Activated CD4-positive, alpha-beta memory T cell treated with anti-CD3 and anti-CD28 coated beads for 36 hours (primary cell): ENCODE measurements around the gene CTPS1. TPM values are rescaled to one million over a fixed set of nuclear protein-coding genes. Genes with fewer than 3 reads are reported as not detected.

ENCODE experiments used
- CTCF ChIA-PET: fragments of 350-600 bp; sonication (Branson Sonifier 250); formaldehyde crosslinking; loops from one replicate; lab custom pipeline; 2021; ENCODE audit warnings: antibody characterized with exemption, inconsistent platforms; lab: Charles Lee
- POLR2A ChIA-PET: fragments of 350-600 bp; sonication (Branson Sonifier 250); formaldehyde crosslinking; loops from one replicate; lab custom pipeline; 2021; ENCODE audit warnings: antibody characterized with exemption; lab: Charles Lee
- DNase-seq: peaks from one replicate; pipeline ENCODE4 v3.0.0-alpha.2; 2020
- H3K27ac Mint-ChIP-seq: one replicate; pipeline ENCODE4 v1.8.0; 2021; ENCODE audit warnings: mixed read lengths
- H3K27me3 Mint-ChIP-seq: one replicate; pipeline ENCODE4 v1.8.0; 2021; ENCODE audit warnings: mixed read lengths
- H3K36me3 Mint-ChIP-seq: one replicate; pipeline ENCODE4 v1.8.0; 2021; ENCODE audit warnings: mixed read lengths
- H3K4me1 Mint-ChIP-seq: one replicate; pipeline ENCODE4 v1.8.0; 2021; ENCODE audit warnings: low read depth, mixed read lengths
- H3K4me3 Mint-ChIP-seq: one replicate; pipeline ENCODE4 v1.8.0; 2021; ENCODE audit warnings: mild to moderate bottlenecking, mixed read lengths
- H3K9me3 Mint-ChIP-seq: one replicate; pipeline ENCODE4 v1.8.0; 2021; ENCODE audit warnings: mixed read lengths
- intact Hi-C: fragments of 100-400 bp; cut with micrococcal nuclease; formaldehyde crosslinking; loops from one replicate; pipeline ENCODE4 v1.15.1; 2023
- total RNA-seq, 2 experiments: library from RNA; stranded (reverse); gene quantifications; one replicate each; pipeline ENCODE4 v1.2.3, GENCODE V29; 2021

Gene CTPS1
- total RNA-seq, 2 experiments from 2014 or later = 78.0 to 78.5 TPM

- Mint-ChIP-seq H3K4me3 (no peak overlapping the region), H3K27me3 (no peaks in the 10 kb centered on the region), H3K9me3 (no peaks in the 10 kb centered on the region), H3K27ac (no peak overlapping the region), H3K4me1 (no peaks in the 10 kb centered on the region), H3K36me3 (peaks cover 29% of the 10 kb centered on the region)
- ChIA-PET CTCF (no interaction called here), POLR2A (no interaction called here)
- intact Hi-C loops = no loop called here
- DNase-seq = no peak
Observed at GRCh38 chr1:41015897-41016470, 36.5 kb downstream of the CTPS1 start.

- H3K4me3 Mint-ChIP-seq = no peak overlapping the region
- peaks cover 19% of the 10 kb centered on the region for H3K36me3 Mint-ChIP-seq
- H3K9me3 Mint-ChIP-seq = no peaks in the 10 kb centered on the region
- ChIA-PET POLR2A (no interaction called here), CTCF (no interaction called here)
- H3K27ac Mint-ChIP-seq = no peak overlapping the region
- intact Hi-C loops = no loop called here
- H3K27me3 Mint-ChIP-seq = no peaks in the 10 kb centered on the region
- DNase-seq = no peak
- no peaks in the 10 kb centered on the region for H3K4me1 Mint-ChIP-seq
Observed at GRCh38 chr1:41017141-41018017, 37.9 kb downstream of the CTPS1 start.

- no peaks in the 10 kb centered on the region for H3K27me3 Mint-ChIP-seq
- H3K4me3 Mint-ChIP-seq = no peak overlapping the region
- no peak overlapping the region for H3K27ac Mint-ChIP-seq
- no peaks in the 10 kb centered on the region for H3K9me3 Mint-ChIP-seq
- ChIA-PET POLR2A (no interaction called here), CTCF (no interaction called here)
- peaks cover 15% of the 10 kb centered on the region for H3K36me3 Mint-ChIP-seq
- intact Hi-C loops = no loop called here
- H3K4me1 Mint-ChIP-seq = no peaks in the 10 kb centered on the region
- no peak for DNase-seq
Observed at GRCh38 chr1:41018018-41018410, 38.5 kb downstream of the CTPS1 start.

- peaks cover 11% of the 10 kb centered on the region for H3K36me3 Mint-ChIP-seq
- H3K4me1 Mint-ChIP-seq = no peaks in the 10 kb centered on the region
- DNase-seq = no peak
- POLR2A ChIA-PET = no interaction called here
- H3K27me3 Mint-ChIP-seq = no peaks in the 10 kb centered on the region
- no peaks in the 10 kb centered on the region for H3K9me3 Mint-ChIP-seq
- H3K4me3 Mint-ChIP-seq = no peak overlapping the region
- intact Hi-C loops = no loop called here
- no peak overlapping the region for H3K27ac Mint-ChIP-seq
- CTCF ChIA-PET = no interaction called here
Observed at GRCh38 chr1:41019353-41019745, 39.9 kb downstream of the CTPS1 start.

- Mint-ChIP-seq H3K9me3 (no peaks in the 10 kb centered on the region), H3K27me3 (no peaks in the 10 kb centered on the region), H3K4me3 (no peak overlapping the region), H3K36me3 (peaks cover 8% of the 10 kb centered on the region), H3K4me1 (no peaks in the 10 kb centered on the region), H3K27ac (no peak overlapping the region)
- intact Hi-C loops = no loop called here
- POLR2A ChIA-PET = no interaction called here
- no peak for DNase-seq
- CTCF ChIA-PET = no interaction called here
Observed at GRCh38 chr1:41020109-41020576, 40.6 kb downstream of the CTPS1 start.

DNA sequence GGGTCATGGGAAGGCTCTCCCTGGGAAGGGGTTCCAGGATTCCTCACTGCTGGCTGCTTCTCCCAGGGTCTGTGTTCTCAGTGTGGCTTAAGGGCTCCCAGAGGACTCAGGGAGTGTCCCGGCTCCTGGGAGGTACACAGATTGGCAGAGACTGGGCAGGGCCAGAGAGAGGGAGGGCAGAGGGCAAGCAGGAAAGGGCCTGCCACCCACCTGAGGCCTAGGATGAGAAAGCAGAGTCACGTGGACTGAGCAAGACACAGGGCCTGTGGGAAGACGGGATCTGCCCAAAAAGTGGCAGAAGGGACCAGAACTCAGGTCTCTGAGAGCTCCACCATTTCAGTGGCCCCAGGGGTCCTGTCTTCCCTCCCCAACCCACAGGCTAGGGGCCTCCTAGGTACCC, 41.2 kb downstream of the CTPS1 start:
- H3K4me1 Mint-ChIP-seq = no peaks in the 10 kb centered on the region
- ChIA-PET CTCF (no interaction called here), POLR2A (no interaction called here)
- peaks cover 8% of the 10 kb centered on the region for H3K36me3 Mint-ChIP-seq
- no peak for DNase-seq
- H3K9me3 Mint-ChIP-seq = no peaks in the 10 kb centered on the region
- no peak overlapping the region for H3K27ac Mint-ChIP-seq
- H3K27me3 Mint-ChIP-seq = no peaks in the 10 kb centered on the region
- intact Hi-C loops = no loop called here
- no peak overlapping the region for H3K4me3 Mint-ChIP-seq

GRCh38 chr1:41021526-41022308, 42.2 kb downstream of the CTPS1 start, which contains the start of gene SLFNL1:
Gene SLFNL1 (minus strand): TSS chr1:41021725. CDS start chr1:41020660, 1,065 bp downstream.
- H3K4me3 Mint-ChIP-seq = no peak within 1 kb of the TSS
- ChIA-PET CTCF (interaction anchor here (0.6 to 1.1 kb wide), 2 partner anchors 73 to 339 kb away, joined by 3 read pairs; no protein-coding TSS in a partner anchor), POLR2A (no interaction called here)
- no peaks in the 10 kb centered on the region for H3K9me3 Mint-ChIP-seq
- no peaks in the 10 kb centered on the region for H3K27me3 Mint-ChIP-seq
- DNase-seq = no peak
- H3K27ac Mint-ChIP-seq = no peak within 1 kb of the TSS
- intact Hi-C loops = no loop called here
- H3K4me1 Mint-ChIP-seq = no peaks in the 10 kb centered on the region
- H3K36me3 Mint-ChIP-seq = peaks cover 6% of the 10 kb centered on the region

DNA sequence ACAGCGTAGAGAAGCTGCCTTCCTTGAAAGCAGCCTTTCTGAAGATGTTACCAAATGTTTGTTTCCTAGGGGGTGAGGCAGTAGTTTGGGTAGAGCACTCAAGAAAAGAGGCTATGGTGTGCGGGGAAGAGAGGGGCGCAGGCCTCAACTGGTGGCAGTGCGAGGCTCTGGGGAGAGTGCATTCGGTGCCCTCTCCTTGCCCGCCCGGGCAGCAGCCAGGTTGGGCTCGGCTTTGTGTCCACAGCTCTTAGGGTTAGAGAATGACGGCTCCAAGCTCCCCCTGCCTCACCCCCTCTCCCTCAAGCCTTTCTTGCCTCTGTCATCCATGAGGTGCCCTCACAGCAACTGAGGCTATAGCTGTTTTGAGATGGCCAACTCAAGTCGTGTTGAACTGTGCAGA, 42.9 kb downstream of the CTPS1 start:
- no peaks in the 10 kb centered on the region for H3K27me3 Mint-ChIP-seq
- POLR2A ChIA-PET = no interaction called here

GRCh38 chr1:41023279-41023990, 43.9 kb downstream of the CTPS1 start:
- Mint-ChIP-seq H3K9me3 (no peaks in the 10 kb centered on the region), H3K36me3 (peaks cover 7% of the 10 kb centered on the region), H3K4me3 (no peak overlapping the region), H3K27ac (no peak overlapping the region), H3K4me1 (no peaks in the 10 kb centered on the region), H3K27me3 (no peaks in the 10 kb centered on the region)
- intact Hi-C loops = no loop called here
- POLR2A ChIA-PET = interaction anchor here (0.8 kb wide), 1 partner anchor 12 kb away, joined by 3 read pairs; no protein-coding TSS in a partner anchor
- CTCF ChIA-PET = interaction anchor here (1.1 kb wide), 2 partner anchors 75 to 217 kb away, joined by 3 read pairs; no protein-coding TSS in a partner anchor
- no peak for DNase-seq

More for the DNA sequence above, 42.9 kb downstream of the CTPS1 start:
- H3K9me3 Mint-ChIP-seq = no peaks in the 10 kb centered on the region
- H3K36me3 Mint-ChIP-seq = peaks cover 7% of the 10 kb centered on the region
- no peak overlapping the region for H3K4me3 Mint-ChIP-seq
- no peak for DNase-seq
- intact Hi-C loops = no loop called here
- H3K4me1 Mint-ChIP-seq = no peaks in the 10 kb centered on the region
- CTCF ChIA-PET = interaction anchor here (1.1 kb wide), 1 partner anchor 74 kb away, joined by 3 read pairs; no protein-coding TSS in a partner anchor
- H3K27ac Mint-ChIP-seq = no peak overlapping the region

GRCh38 chr1:41024953-41025352, 45.5 kb downstream of the CTPS1 start:
- Mint-ChIP-seq H3K27me3 (no peaks in the 10 kb centered on the region), H3K27ac (no peak overlapping the region), H3K4me3 (no peak overlapping the region), H3K9me3 (no peaks in the 10 kb centered on the region), H3K4me1 (no peaks in the 10 kb centered on the region), H3K36me3 (peaks cover 12% of the 10 kb centered on the region)
- DNase-seq = no peak
- CTCF ChIA-PET = no interaction called here
- intact Hi-C loops = no loop called here
- POLR2A ChIA-PET = no interaction called here

GRCh38 chr1:41025979-41026819, 46.7 kb downstream of the CTPS1 start:
- H3K4me1 Mint-ChIP-seq = no peaks in the 10 kb centered on the region
- no peak overlapping the region for H3K4me3 Mint-ChIP-seq
- H3K36me3 Mint-ChIP-seq = peaks cover 15% of the 10 kb centered on the region
- no peak overlapping the region for H3K27ac Mint-ChIP-seq
- POLR2A ChIA-PET = interaction anchor here (0.6 kb wide), 1 partner anchor 87 kb away, joined by 3 read pairs; no protein-coding TSS in a partner anchor
- intact Hi-C loops = no loop called here
- CTCF ChIA-PET = no interaction called here
- H3K27me3 Mint-ChIP-seq = no peaks in the 10 kb centered on the region
- DNase-seq = no peak
- H3K9me3 Mint-ChIP-seq = no peaks in the 10 kb centered on the region
